ENCODE results near the gene PAX7.

Gene PAX7

GRCh38 chr1:18618546-18619466 lies 11.8 kb upstream of the PAX7 start:
- no peak for FAIRE-seq
- DNase-seq (ENCODE audit: extremely low spot score, insufficient read length, low read depth) = no peak

GRCh38 chr1:18619467-18619835 lies 11.2 kb upstream of the PAX7 start:
- DNase-seq (ENCODE audit: extremely low spot score, insufficient read length, low read depth) = no peak
- no peak for FAIRE-seq

DNA sequence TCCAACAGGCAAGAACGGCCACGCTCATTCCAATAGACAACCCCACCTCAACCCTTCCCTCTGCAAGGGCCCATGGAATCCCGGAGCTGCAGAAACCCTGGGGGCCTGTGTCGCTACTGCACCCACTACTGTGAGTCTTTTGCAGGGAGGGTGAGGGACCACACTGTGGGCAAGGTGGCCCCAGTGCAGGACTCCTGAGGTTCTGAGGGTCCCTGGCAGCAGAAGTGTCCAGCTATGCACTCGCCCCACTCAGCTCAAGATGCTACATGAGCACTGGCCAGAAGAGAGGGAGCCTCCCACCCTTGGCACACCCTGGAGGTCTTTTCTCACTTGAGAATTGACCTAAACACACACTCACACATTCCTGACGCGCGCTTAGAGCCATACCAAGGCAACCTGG lies 2.1 kb upstream of the PAX7 start:
- DNase-seq (ENCODE audit: extremely low spot score, insufficient read length, low read depth) (no peak), FAIRE-seq (no peak)

GRCh38 chr1:18629659-18630510 lies 761 bp upstream of the PAX7 start:
- DNase-seq (ENCODE audit: extremely low spot score, insufficient read length, low read depth) (no peak), FAIRE-seq (no peak)

DNA sequence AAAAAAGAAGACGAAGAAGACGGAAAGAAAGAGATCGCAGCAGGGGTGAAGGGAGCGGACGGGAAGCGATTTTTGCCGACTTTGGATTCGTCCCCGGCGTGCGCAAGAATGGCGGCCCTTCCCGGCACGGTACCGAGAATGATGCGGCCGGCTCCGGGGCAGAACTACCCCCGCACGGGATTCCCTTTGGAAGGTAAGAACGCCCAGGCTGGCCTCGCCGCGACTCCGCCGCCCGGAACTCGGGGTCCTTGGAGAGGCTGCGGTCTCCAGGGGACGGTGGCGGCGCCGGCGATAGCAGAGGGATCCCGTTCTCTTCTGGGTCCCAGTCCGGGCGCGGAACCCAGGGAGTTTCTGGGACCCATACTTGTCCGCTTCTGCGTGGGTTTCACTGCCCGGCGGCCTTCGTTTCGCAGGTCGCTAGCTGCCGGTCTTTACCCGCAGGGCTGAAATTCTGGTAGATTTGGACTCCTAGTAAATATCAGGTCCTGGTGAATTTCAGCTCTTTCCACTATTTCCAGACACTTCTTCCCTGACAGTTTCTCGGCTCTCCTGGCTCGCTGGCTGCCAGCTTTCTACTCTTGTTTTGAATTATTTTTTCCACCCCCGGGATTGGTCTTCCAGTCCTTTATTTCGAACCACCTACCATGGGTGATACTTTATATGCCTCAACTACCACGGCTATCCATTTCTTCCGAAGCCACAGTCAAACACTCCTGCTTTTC lies 1.0 kb downstream of the PAX7 start:
- no peak for DNase-seq (ENCODE audit: extremely low spot score, insufficient read length, low read depth)

DNA sequence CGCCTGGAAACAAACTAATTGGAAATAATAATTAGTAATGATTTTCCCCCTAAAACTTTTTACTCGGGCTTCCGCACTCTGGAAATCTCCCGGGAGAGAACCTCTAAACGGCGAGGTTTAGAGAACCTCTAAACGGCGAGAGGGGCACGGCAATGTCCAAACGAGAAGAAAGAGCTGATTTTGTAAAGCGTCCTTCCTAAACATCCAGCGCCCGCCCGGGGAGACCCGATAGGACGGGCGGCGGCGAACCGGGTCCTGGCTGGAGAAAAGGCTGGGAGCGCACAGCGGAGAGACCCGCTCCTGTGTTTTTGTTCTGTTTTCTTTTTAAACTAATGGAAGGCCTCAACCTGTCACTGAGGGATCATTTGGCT lies 1.6 kb downstream of the PAX7 start:
- FAIRE-seq = no peak
- no peak for DNase-seq (ENCODE audit: extremely low spot score, insufficient read length, low read depth)

More for the DNA sequence above, 1.0 kb downstream of the PAX7 start:
- no peak for FAIRE-seq

DNA sequence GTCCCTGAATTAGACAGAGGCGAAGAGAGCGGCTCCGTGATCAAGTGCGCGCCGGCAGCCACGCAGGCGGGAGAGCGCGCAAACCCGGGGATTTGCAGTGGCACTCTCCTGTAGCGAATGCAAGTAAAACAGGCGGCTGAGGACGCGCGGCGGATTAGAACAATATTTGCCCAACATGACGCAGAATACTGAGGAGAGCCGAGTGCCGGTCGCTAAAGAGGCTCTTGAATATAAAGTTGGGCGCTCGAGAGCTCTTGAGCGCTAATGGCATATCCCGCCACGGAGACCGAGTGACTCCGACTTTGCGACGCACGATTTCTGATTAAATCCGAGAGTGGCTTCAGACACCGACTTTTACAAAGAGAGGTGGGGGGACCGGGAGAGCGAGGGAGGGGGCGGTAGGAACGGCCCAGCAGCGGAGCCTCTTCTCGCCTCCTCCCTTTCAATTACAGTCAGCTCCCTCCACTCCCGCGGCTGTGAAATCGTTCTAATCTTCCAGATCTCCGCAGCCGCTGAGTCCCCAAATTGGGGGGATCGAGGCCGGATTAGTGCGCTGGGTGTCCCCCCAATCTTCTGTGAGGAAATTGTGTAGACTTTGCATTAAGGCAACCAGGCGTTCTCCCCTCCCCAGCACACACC lies 2.3 kb downstream of the PAX7 start:
- DNase-seq (ENCODE audit: extremely low spot score, insufficient read length, low read depth) = no peak
- FAIRE-seq = no peak

DNA sequence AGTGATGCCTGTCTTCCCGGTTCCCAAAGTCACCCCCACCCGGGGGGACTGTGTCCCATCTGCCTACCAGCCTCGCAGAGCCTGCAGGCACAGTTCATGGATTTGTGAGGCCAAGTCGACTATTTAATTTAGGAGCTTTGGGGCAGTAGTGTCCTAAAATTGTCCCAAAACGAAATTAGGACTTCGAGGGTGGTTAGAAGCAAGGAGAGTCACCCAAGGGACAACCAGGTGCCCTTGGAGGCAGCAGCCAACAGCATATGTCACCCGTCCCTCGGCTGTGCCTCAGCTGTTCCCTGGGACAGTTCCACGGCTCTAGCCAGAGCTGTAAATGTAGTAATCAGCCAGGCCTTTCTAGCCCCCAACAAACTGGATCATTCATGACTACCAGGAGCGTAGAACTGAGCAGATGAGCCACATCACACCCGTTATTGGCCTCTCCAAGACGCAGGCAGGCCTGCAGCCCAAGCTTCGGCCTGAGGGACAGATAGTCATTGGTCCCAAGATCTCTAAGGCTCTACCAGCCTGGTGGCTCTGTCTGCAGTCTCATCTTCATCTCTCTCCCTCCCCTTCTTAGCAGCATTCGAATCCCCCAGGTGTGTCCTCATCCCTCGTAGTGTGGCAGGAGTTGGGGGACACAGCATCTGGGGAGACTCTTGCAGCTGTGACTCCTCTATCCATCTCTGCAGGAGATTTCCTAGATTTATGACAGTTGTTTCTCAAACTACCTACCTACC lies 2.9 kb downstream of the PAX7 start:
- no peak for DNase-seq (ENCODE audit: extremely low spot score, insufficient read length, low read depth)
- FAIRE-seq = no peak

DNA sequence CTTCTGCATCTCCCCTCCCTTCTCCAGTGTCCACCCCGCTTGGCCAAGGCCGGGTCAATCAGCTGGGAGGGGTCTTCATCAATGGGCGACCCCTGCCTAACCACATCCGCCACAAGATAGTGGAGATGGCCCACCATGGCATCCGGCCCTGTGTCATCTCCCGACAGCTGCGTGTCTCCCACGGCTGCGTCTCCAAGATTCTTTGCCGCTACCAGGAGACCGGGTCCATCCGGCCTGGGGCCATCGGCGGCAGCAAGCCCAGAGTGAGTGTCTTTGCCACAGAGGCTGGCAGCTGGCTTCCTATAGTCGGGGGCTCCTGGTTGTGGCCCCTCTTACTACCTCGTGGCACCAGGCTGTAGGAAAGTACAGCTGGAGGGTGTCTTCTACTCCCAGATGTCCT lies 3.6 kb downstream of the PAX7 start:
- DNase-seq (ENCODE audit: extremely low spot score, insufficient read length, low read depth) (no peak), FAIRE-seq (no peak)

GRCh38 chr1:18635070-18635577 lies 4.5 kb downstream of the PAX7 start:
- no peak for FAIRE-seq
- no peak for DNase-seq (ENCODE audit: extremely low spot score, insufficient read length, low read depth)

DNA sequence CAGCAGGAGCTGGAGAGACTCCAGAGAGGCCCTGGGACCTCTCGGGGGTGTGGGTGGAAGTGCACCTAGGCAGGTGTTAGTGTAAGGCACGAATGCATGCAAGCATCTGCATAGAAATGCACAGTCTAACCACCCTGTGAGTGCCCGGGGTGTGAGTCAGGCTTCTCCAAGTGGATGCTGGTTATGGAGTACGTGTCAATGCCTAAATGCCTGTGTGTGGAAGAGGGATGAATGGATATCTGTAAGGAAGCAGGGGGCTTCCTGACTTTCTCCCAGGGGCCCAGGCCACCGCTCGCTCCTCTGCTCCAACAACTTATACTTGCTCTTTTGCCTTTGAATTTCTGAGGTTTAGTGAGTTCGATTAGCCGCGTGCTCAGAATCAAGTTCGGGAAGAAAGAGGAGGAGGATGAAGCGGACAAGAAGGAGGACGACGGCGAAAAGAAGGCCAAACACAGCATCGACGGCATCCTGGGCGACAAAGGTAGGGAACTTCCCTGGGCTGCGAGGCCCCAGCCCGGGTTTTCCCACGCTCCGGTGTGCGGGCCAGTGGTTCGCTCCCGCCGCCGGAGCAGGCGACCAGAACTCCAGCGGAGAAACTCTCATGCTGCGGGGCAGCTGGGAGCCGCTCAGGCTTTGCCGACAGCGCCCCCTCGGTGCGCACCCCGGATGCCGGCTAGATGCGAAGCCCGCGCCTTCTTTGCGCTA lies 5.4 kb downstream of the PAX7 start:
- no peak for FAIRE-seq
- no peak for DNase-seq (ENCODE audit: extremely low spot score, insufficient read length, low read depth)

DNA sequence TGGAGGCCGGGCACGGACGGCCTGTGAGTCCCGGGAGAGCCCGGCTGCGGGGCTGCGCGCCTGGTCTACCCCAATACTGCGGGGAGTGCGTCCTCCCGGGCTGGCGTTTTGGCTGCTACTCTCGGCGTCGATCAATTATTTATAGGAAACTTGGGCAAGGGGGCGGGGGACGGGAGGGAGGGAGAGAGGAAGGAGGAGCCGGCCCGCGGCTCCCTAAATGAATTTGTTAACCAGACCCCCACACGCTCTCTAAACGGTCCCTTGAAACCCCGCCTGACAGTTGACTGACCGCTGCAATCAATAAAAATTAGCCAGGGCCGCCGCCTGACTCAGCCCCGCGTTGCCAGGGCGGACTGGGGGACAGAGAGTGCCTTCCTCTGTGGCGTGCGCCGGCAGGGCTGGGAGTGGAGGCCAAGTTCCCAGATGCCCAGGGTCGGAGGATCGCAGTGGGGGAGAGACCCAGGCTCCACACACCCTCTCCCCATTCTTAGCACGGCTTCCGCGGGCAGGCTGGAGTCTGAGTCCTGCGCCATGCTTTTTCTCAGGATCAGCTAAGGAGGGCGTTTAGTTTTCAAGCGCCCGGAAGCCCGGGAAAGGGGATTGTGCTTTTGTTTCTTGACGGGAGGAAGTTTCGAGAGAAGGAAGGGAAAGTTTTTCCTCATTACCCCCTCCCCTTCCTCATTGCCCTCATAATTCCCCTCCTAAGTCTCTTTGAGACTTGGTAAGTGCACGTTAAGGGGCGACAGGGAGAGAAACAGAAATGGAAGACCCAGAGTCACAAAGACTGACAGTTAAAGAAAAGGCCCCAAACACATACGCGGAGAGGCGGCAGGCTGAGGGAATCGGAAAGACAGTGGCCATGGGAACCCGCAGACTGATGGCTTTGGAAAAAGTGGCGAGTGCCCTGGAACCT lies 6.2 kb downstream of the PAX7 start:
- FAIRE-seq = no peak
- no peak for DNase-seq (ENCODE audit: extremely low spot score, insufficient read length, low read depth)

- no peak for FAIRE-seq
- DNase-seq (ENCODE audit: extremely low spot score, insufficient read length, low read depth) = no peak
Observed at GRCh38 chr1:18637511-18637960, 6.9 kb downstream of the PAX7 start.

DNA sequence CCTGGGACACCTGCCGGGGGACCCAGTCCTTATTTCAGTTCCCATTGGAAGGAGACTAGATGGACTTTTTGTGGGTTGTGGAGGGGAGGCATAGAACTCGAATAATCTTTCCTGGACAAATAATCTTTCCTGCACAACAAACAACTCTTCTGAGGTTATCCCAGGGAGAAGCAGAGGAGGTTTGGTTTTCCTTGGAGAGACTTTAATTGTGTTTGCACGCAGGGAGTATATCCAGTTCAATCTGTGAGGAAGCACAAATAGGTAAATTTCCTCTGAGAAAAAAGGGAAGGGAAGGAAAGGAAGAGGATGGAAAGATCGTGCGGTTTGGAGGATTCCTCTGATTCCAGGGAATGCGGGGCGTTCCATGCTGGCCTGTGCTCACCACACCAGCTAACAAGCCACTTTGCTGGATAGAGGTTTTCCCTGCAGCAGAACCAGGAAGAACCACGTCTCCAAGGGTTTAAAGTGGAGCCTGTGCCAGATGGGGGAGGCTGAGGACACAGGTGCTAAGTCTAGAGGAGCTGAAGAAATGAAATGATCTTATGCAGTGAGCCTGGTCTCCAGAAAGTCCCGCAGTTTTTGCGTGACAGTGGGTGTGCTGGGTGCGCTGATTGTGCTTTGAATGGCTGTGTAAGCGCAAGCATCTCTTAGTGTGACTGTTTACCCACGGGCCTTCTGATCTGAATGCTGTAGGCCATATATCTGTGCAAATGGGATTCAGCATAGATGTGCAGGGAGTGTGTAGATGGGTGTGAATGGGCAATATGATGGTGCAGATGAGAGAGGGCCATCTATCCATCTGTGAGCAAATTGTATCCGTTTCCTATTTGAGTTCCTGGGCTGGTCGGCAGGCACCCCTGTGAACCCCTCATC lies 7.6 kb downstream of the PAX7 start:
- DNase-seq (ENCODE audit: extremely low spot score, insufficient read length, low read depth) = no peak
- FAIRE-seq = no peak

DNA sequence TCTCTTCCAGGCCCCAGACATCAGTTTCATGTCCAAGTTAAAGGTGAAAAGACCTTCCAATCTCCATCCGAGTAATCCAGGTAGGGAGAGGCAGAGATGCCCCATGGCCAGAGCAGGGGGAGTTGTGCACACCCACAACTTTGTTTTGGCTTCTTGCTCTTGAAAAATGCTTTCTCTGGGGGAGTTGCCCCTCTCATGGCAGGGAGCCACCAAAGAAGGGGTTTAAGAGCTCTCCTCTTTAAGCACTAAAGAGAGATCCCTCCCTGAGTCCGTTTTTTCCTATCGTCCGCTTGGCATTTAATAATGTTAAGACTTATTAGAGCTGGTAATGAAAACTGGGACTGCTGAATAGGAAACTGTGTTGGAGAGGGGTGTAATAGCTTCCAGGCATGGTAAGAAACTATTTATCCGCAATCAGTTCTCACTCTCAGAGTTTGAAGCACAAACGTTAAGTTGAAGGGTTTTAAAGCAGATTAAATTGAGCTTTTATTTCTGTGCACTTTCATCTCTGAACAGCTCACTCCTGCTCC lies 8.3 kb downstream of the PAX7 start:
- no peak for DNase-seq (ENCODE audit: extremely low spot score, insufficient read length, low read depth)
- no peak for FAIRE-seq

DNA sequence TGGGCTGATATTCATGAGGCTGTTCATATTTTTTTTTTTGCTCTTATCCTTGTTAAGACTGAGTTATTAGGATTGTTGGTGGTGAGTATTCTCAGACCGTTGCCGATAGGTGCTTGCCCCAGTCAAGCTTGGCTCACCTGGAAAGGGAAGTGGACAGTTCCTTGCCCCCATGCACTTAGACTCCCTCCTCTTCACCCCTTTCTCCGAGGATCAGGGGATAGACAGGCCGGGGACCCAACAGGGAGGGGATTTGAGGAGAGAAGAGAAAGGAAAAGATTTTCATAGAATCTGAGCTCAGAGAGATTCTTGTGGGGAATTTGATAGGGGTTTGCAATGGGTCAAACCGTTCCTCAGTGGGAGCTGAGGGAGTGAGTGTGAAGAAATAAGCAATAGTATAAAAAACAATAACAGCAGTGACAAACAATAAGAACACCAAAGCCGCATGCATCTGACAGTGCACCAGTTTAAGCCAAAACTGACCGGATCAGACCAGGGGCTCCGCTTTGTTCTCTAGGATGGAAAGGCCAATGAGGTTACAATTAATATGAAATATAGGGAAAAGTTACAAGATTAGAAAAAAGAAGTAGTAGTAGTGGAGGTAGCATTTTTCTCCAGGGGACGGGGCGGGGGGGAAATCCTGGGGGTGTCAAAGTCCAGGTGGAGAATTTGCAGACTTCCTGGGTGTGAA lies 8.9 kb downstream of the PAX7 start:
- DNase-seq (ENCODE audit: extremely low spot score, insufficient read length, low read depth) = no peak
- no peak for FAIRE-seq
